A549 treated with ZK216348 at 1 μM for 4 hours (cell line): ENCODE measurements around the gene MAGI3. TPM values are rescaled to one million over a fixed set of nuclear protein-coding genes. Genes with fewer than 3 reads are reported as not detected.

Source experiments
- total RNA-seq: library from RNA; stranded (reverse); fragments of 200-300 nt; extraction: Qiagen RNA extraction; gene quantifications from 5 replicates; pipeline ENCODE4 v1.2.3, GENCODE V29; 2022; ENCODE audit warnings: low read depth

MAGI3 gene
- total RNA-seq, result 3.1 to 4.6 TPM (median 3.6 TPM) in 5 replicates

DNA sequence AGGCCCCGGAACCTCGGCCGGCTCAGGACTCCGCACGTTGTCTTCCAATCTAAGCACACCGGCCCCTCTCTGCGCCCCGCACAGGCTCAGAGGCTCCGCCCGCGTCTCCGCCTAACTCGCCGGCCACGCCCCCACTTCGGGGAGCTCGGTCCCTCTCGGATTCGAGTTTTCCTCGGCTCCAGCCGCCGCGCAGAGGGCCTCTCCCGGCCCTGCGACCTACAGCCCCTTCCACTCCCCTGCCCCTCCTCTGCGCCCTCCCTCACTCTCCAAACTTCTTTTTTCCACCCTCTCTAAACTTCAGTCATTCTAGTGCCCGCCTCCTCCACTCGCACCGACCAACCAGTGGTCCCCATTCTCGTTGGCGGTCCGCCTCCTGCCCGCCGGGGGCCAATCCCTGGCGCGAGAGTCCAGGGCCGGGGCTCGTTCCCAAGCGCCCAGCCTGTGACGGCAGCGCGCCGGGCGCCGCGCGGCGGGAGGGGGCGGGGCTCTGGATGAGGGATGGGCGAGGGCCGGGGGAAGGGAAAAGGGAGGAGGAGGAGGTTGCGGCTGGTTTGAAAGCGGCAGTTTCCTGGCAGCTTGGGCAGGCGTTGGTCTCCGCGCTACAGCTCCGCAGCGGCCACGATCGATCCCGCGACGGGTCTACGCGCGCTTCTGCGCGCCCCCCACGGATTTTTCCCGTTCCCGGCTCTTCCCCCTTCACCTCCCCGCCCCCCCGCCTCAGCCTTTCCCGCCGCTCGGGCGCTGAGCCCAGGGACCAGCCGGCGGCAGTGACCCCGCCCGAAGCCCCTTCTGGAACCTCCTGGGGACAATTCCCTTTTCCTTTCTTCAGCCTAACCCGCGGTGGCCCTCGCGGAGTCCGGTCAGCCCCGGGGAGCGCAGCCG is at the start of gene MAGI3:
Gene MAGI3 (plus strand): TSS at position 563 of the 882 bp plus-strand sequence. CDS start 519 bp downstream, outside the sequence.

